Keratinocyte (primary cell): ENCODE results near the gene ACTL6A. TPM values are rescaled to one million over a fixed set of nuclear protein-coding genes. Genes with fewer than 3 reads are reported as not detected.

ENCODE experiments used
- DNase-seq: peaks from one replicate; pipeline ENCODE4 v3.0.0-alpha.2; 2011; ENCODE audit warnings: low read depth, missing footprints, low spot score
- FAIRE-seq: peaks from 2 replicates; lab custom pipeline; 2011; peaks lifted over from hg19 to GRCh38; lab: Jason Lieb, UNC
- H2AFZ ChIP-seq: 2 replicates; pipeline ENCODE4 v1.6.0; 2012; ENCODE audit warnings: low read length, control low read depth, inconsistent platforms; ENCODE audit not compliant: control insufficient read depth
- H3K27ac ChIP-seq: 2 replicates; pipeline ENCODE4 v1.5.1; 2011; ENCODE audit warnings: low read length; ENCODE audit not compliant: control insufficient read depth, insufficient read depth
- H3K27me3 ChIP-seq: 3 replicates; pipeline ENCODE4 v1.6.0; 2011; ENCODE audit warnings: low read length; ENCODE audit not compliant: control insufficient read depth, insufficient read depth; ENCODE audit errors: extremely low read depth
- H3K36me3 ChIP-seq, 2 experiments: 2 replicates in 1 of 2; 3 replicates in 1 of 2; pipeline ENCODE4 v1.5.1; 2011; ENCODE audit warnings: low read length in 2 of 2, mild to moderate bottlenecking in 1 of 2; ENCODE audit not compliant: control insufficient read depth in 2 of 2, insufficient read depth in 2 of 2; ENCODE audit errors: extremely low read depth in 1 of 2
- H3K4me1 ChIP-seq: 3 replicates; pipeline ENCODE4 v1.5.1; 2011; ENCODE audit warnings: low read length; ENCODE audit not compliant: control insufficient read depth, insufficient read depth; ENCODE audit errors: extremely low read depth
- H3K4me2 ChIP-seq: 3 replicates; pipeline ENCODE4 v1.6.0; 2011; ENCODE audit warnings: low read depth, low read length; ENCODE audit not compliant: control insufficient read depth, insufficient read depth; ENCODE audit errors: extremely low read depth
- H3K4me3 ChIP-seq, 3 experiments: fragments of 200-600 bp in 1 of 3; sonication (generic) in 1 of 3; 2 replicates in 2 of 3; 3 replicates in 1 of 3; pipeline ENCODE4 v1.5.1; 2011 to 2016; ENCODE audit warnings: low read length in 3 of 3, mild to moderate bottlenecking in 3 of 3, control low read depth in 2 of 3, inconsistent platforms in 1 of 3, low read depth in 1 of 3, mixed read lengths in 1 of 3, mixed run types in 1 of 3, moderate library complexity in 1 of 3; ENCODE audit not compliant: control insufficient read depth in 2 of 3, insufficient read depth in 2 of 3; ENCODE audit errors: extremely low read depth in 1 of 3
- H3K79me2 ChIP-seq: 2 replicates; pipeline ENCODE4 v1.6.0; 2012; ENCODE audit warnings: low read length; ENCODE audit not compliant: control insufficient read depth, insufficient read depth
- H3K9ac ChIP-seq: 3 replicates; pipeline ENCODE4 v1.6.0; 2011; ENCODE audit warnings: low read length; ENCODE audit not compliant: control insufficient read depth, insufficient read depth; ENCODE audit errors: extremely low read depth
- H3K9me1 ChIP-seq: 3 replicates; pipeline ENCODE4 v1.6.0; 2011; ENCODE audit warnings: low read length; ENCODE audit not compliant: control insufficient read depth, insufficient read depth; ENCODE audit errors: extremely low read depth
- H3K9me3 ChIP-seq: 2 replicates; pipeline ENCODE4 v1.5.1; 2012; ENCODE audit warnings: low read depth, low read length; ENCODE audit not compliant: control insufficient read depth
- H4K20me1 ChIP-seq: 3 replicates; pipeline ENCODE4 v1.6.0; 2011; ENCODE audit warnings: low read length; ENCODE audit not compliant: control insufficient read depth, insufficient read depth; ENCODE audit errors: extremely low read depth
- EZH2 ChIP-seq: IDR thresholded peaks from one replicate; pipeline ENCODE4 v1.6.1; 2012; ENCODE audit warnings: inconsistent platforms, mild to moderate bottlenecking, low read length, moderate library complexity
- dilution Hi-C: fragments of 300-500 bp; cut with MboI; formaldehyde crosslinking; loops from one replicate; pipeline ENCODE4 v1.7.0; 2020; ENCODE audit warnings: low sequenced_read_pairs; ENCODE audit not compliant: extremely low pct_ligation_motif_present
- polyA plus RNA-seq, 5 experiments: library from polyadenylated mRNA; depleted of rRNA in 3 of 5; stranded (reverse) in 3 of 5; stranded (forward) in 1 of 5; unstranded in 1 of 5; fragments of >200 nt; gene quantifications; 1 replicate in 1 of 5; 2 replicates in 3 of 5; 3 replicates in 1 of 5; pipeline versions ENCODE4 v1.2.1 to v1.2.3, GENCODE V29; 2011 to 2012; ENCODE audit warnings: missing spikeins in 2 of 5, low read depth in 1 of 5, low replicate concordance in 1 of 5
- small RNA-seq, 3 experiments: library from RNA; depleted of rRNA; stranded (forward); fragments of <200 nt; gene quantifications; one replicate each; pipeline ENCODE3, GENCODE V24; 2012; ENCODE audit warnings: low read depth in 3 of 3, low replicate concordance in 1 of 3; ENCODE audit not compliant: insufficient read length in 3 of 3
- TF ChIP-seq, protein P1 (sequence below), 3 experiments: IDR thresholded peaks in 1 of 3; conservative IDR thresholded peaks in 1 of 3; optimal IDR thresholded peaks in 1 of 3; 2 replicates in 2 of 3; 3 replicates in 1 of 3; pipeline versions ENCODE3 to v1.5.1; 2011; ENCODE audit warnings: low read length in 3 of 3, mild to moderate bottlenecking in 3 of 3, moderate library complexity in 2 of 3, control low read depth in 1 of 3, inconsistent platforms in 1 of 3; ENCODE audit not compliant: insufficient read depth in 2 of 3; ENCODE audit errors: extremely low read depth in 1 of 3

ACTL6A gene
- polyA plus RNA-seq, 1 donor (not counting 4 experiments of a cell fraction or from before 2014, with no cell fraction given) = 106 TPM

- TF ChIP-seq, protein P1, sequence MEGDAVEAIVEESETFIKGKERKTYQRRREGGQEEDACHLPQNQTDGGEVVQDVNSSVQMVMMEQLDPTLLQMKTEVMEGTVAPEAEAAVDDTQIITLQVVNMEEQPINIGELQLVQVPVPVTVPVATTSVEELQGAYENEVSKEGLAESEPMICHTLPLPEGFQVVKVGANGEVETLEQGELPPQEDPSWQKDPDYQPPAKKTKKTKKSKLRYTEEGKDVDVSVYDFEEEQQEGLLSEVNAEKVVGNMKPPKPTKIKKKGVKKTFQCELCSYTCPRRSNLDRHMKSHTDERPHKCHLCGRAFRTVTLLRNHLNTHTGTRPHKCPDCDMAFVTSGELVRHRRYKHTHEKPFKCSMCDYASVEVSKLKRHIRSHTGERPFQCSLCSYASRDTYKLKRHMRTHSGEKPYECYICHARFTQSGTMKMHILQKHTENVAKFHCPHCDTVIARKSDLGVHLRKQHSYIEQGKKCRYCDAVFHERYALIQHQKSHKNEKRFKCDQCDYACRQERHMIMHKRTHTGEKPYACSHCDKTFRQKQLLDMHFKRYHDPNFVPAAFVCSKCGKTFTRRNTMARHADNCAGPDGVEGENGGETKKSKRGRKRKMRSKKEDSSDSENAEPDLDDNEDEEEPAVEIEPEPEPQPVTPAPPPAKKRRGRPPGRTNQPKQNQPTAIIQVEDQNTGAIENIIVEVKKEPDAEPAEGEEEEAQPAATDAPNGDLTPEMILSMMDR (optimal IDR thresholded peaks at IDR 0.05 in 1 of 3, IDR thresholded peaks at IDR 0.05 in 1 of 3, conservative IDR thresholded peaks at IDR 0.05 in 1 of 3; ENCODE audit: extremely low read depth in 1 of 3, insufficient read depth in 2 of 3, low read length in 3 of 3) = no peak
- TF ChIP-seq EZH2 = no peak
- Histone ChIP-seq H3K27ac (no peak overlapping the region), H3K36me3 (peaks cover 4 to 10% of the 10 kb centered on the region in 2 experiments), H3K79me2 (no peaks in the 10 kb centered on the region), H3K9me1 (no peaks in the 10 kb centered on the region), H3K4me2 (no peak overlapping the region), H4K20me1 (no peaks in the 10 kb centered on the region), H3K27me3 (no peaks in the 10 kb centered on the region), H3K9ac (no peak overlapping the region), H3K9me3 (no peaks in the 10 kb centered on the region), H2AFZ (no peak overlapping the region), H3K4me3 (no peak overlapping the region), H3K4me1 (no peaks in the 10 kb centered on the region)
- dilution Hi-C loops = no loop called here
- FAIRE-seq (no peak), DNase-seq (no peak)
Observed at GRCh38 chr3:179624451-179624850, 61.7 kb downstream of the ACTL6A start.

- H3K27ac ChIP-seq = no peak overlapping the region
- H3K27me3 ChIP-seq = no peaks in the 10 kb centered on the region
- no peaks in the 10 kb centered on the region for H3K9me3 ChIP-seq
- DNase-seq (no peak), FAIRE-seq (no peak)
- H3K9me1 ChIP-seq = no peaks in the 10 kb centered on the region
- H3K4me2 ChIP-seq = no peak overlapping the region
- H3K4me1 ChIP-seq = no peaks in the 10 kb centered on the region
- dilution Hi-C loops = no loop called here
- peaks cover 0 to under 1% of the 10 kb centered on the region in 2 experiments for H3K36me3 ChIP-seq
- no peak overlapping the region for H3K9ac ChIP-seq
- H3K4me3 ChIP-seq = no peak overlapping the region
- H2AFZ ChIP-seq = no peak overlapping the region
- H4K20me1 ChIP-seq = no peaks in the 10 kb centered on the region
- no peaks in the 10 kb centered on the region for H3K79me2 ChIP-seq
- no peak for TF ChIP-seq EZH2
- TF ChIP-seq, protein P1 (optimal IDR thresholded peaks at IDR 0.05 in 1 of 3, IDR thresholded peaks at IDR 0.05 in 1 of 3, conservative IDR thresholded peaks at IDR 0.05 in 1 of 3; ENCODE audit: extremely low read depth in 1 of 3, insufficient read depth in 2 of 3, low read length in 3 of 3) = no peak
Observed at GRCh38 chr3:179630753-179631451, 68.2 kb downstream of the ACTL6A start.

Small RNAs within 50 kb of the gene (small RNA-seq; reads per million reads assigned to genes)
- gene AC090425.1 = 0 reads per million in 3 experiments
- 0 reads per million in 3 experiments for gene RF01210

Other genes starting within 250 kb of the ACTL6A start
- gene ZNF639, start 239.9 kb upstream of the ACTL6A start, polyA plus RNA-seq = 7.6 to 15.8 TPM (median 14.9 TPM) in 3 replicates
- gene MFN1, start 215.2 kb upstream of the ACTL6A start, polyA plus RNA-seq = 26.5 to 50.2 TPM (median 36.8 TPM) in 3 replicates
- gene GNB4, start 111.5 kb upstream of the ACTL6A start, polyA plus RNA-seq = 35.1 to 51.1 TPM (median 42.2 TPM) in 3 replicates
- gene MRPL47, start 41.7 kb downstream of the ACTL6A start, polyA plus RNA-seq = 39.0 to 80.8 TPM (median 45.1 TPM) in 3 replicates
- 28.7 to 70.6 TPM (median 34.5 TPM) in 3 replicates for gene NDUFB5, start 41.9 kb downstream of the ACTL6A start, polyA plus RNA-seq
- gene USP13, start 90.1 kb downstream of the ACTL6A start, polyA plus RNA-seq = 2.1 to 3.4 TPM (median 3.3 TPM) in 3 replicates